IPS-NIHi11 (cell line): ENCODE results near the gene CHST12.
A peak's percentile ranks its signal among the peaks of the same experiment; 100 is the strongest.

Source experiments
- DNase-seq: peaks from one replicate; pipeline ENCODE4 v3.0.0; 2012; ENCODE audit warnings: mixed read lengths, low spot score

The CHST12 gene

DNA sequence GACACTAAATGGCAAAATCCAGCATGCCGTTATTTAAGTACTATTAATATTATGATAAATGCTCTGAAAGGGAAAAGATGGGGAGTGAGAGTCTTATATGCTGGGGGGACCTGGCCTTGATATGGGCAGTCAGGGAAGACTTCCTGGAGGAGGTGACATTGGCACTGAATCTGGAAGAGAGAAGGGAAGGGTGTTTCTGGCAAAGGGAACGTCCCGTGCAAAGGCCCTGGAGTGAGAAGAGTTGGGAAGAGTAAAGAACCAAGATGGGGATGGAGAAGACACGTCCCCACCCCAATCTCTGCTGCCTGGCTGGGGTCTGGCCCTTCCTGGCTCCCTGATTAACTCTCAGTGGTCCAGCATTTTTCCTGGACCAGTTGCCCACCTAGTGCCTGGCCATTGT, 77.8 kb downstream of the CHST12 start:
- DNase-seq, result no peak

DNA sequence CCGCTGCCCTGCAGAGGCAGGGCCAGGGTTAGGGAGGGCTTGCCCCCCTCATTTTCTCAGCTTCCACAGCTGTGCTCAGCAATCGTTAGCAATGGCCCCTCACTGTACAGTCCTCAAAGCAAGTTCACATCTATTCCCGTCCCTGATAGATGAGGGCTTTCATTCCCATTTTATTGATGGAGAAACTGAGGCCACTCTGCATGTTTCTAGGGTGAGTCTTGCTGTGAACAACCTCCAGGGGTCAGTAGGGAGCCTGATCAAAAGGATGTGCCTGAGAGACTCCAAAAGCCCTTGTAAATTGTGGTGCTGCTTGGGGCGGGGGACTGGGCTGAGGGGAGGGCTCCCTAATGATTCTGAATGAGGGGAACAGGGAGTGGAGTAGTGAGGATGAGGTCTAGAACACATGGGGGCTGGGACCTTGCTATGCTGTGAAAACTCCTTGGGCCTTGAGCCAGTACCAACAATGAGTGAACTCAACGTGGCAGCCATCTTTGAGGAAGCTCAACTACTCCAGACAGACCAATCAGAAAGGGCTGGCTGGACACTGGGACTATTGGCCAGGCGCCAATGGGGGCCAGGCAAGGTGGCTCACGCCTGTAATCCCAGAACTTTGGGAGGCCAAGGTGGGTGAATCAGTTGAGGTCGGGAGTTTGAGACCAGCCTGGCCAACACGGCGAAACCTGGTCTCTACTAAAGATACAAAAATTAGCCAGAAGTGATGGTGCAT, 79.5 kb downstream of the CHST12 start:
- no peak for DNase-seq

DNA sequence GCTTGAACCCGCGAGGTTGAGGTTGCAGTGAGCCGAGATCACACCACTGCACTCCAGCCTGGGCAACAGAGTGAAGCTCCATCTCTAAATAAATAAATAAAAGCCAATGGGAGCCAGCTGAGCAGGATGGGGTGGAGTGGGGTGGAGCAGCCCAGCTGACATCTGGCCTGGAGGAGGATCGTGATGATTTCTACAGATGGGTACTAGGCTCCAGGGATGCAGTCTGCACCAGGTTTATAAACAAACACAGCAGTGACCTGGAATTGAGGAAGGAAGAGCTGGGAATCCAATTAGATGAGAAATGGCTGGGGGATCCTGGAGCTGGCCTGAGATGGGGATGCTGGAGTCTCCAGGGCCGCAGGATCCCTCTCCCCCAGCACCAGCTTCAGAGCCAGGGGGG, 80.1 kb downstream of the CHST12 start:
- no peak for DNase-seq

DNA sequence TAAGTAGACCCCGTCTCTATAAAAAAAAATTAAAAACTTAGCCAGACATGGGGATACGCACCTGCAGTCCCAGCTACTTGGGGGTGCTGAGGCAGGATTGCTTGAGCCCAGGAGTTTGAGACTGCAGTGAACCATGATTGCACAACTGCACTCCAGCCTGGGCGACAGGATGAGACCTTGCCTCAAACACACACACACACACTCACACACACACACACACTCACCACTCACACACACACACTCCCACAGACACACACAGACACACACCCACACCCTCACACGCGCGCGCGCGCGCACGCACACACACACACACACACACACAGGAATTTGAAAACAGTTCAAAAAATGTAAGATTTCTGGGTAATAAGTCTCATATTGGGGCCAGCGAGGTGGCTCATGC, 81.5 kb downstream of the CHST12 start:
- no peak for DNase-seq

DNA sequence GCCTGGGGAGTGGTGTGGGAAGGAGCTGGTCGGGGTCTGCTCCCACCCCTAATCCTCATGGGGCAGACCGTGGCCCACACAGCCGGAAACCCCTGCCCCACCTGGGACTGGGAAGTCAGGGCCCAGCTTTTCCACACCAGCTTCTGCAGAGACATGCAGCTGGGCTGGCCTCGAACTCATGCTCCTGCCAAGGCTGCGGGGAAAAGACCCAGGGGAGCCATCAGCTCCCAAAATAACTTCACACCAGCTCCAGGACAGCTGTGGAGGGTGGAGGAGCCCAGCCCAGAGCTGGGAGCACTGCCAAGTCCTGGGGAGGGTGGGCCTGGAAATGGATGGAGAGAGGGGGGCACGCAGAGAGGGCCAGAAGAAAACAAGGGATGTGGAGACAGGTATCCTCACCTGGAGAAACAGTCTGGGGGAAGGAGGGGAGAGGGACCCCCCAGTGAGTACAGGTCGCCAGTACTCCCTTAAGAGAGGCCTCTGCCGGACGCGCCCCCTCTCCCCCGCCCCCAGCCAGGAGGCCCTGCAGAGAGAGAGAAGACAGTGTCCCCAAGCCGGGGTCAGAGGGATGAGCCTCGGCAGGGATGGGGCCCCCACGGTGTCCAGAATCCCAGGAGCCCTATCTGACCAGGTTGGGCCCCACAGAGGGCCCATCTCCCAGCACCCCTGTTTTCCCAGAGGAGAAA, 84.3 kb downstream of the CHST12 start:
- no peak for DNase-seq

DNA sequence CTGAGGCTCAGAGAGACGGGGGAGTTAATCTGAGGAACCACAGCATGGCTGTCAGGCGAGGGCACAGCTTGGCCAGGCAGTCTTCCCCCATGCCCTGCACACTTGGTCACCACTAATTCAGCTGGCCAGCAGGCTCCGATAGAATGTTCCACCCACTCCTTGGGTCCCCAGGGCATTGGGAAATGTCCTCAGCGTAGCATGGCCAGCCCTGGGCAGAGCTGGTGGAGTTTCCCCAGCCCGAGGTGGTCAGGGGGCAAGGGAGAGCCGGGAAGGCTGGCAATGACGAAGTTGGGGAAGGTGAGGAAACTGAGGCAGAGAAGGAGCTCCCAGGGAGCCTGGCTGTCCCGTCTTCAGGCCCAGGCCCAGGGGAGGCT, 84.8 kb downstream of the CHST12 start:
- DNase-seq, result no peak

DNA sequence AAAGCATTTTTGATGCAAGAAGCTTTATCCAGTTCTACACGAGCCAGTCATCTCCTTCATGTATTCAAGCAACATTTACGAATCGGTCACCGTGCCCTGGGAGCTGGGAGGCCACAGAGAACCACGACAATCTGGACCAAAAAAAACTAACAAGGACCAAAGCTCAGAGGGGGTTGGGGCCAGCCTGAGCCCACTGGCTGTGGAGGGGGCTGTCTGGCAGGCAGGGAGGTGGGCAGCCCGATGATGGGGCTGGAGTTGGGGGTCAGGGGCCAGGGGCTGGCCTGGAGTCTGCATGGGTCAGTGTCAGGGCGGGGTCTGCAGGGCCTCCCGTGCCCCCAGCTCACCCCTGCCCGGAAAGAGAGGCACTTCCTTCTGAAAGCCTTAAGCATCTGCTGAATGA, 85.3 kb downstream of the CHST12 start:
- DNase-seq, result no peak

DNA sequence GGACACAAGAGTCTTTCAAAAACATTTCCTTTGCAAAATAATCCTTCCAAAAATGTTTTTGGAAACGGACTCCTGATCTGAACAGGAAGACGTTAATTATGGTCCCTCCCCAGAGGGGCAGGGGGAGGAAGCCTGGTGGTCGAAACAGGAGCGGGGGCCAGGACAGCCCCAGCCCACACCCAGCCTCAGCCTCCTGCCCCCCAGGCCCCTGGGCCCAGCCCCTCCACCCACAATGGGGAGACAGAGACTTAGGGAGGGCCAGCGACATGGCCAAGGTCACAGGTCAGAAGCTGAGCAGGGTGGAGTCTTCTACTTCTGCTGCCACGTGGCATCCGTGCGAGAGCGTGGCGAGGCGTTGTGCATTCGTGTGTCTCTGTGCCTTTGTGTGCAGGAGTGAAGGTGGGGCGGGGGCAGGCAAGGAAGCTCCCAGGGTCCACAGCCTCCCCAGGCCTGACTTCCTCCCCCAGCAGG, 86.8 kb downstream of the CHST12 start:
- DNase-seq, result no peak

DNA sequence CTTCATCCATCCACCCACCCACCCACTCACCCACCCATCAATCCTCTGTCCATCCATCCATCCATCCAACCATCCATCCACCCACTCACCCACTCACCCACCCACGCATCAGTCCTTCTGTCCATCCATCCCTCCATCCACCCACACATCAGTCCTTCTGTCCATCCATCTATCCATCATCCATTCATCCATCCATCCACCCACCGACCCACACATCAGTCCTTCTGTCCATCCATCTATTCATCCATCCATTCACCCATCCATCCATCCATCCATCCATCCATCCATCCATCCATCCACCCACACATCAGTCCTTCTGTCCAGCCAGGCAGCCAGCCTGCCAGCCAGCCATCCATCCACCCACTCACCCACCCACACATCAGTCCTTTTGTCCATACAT, 88.6 kb downstream of the CHST12 start:
- no peak for DNase-seq

DNA sequence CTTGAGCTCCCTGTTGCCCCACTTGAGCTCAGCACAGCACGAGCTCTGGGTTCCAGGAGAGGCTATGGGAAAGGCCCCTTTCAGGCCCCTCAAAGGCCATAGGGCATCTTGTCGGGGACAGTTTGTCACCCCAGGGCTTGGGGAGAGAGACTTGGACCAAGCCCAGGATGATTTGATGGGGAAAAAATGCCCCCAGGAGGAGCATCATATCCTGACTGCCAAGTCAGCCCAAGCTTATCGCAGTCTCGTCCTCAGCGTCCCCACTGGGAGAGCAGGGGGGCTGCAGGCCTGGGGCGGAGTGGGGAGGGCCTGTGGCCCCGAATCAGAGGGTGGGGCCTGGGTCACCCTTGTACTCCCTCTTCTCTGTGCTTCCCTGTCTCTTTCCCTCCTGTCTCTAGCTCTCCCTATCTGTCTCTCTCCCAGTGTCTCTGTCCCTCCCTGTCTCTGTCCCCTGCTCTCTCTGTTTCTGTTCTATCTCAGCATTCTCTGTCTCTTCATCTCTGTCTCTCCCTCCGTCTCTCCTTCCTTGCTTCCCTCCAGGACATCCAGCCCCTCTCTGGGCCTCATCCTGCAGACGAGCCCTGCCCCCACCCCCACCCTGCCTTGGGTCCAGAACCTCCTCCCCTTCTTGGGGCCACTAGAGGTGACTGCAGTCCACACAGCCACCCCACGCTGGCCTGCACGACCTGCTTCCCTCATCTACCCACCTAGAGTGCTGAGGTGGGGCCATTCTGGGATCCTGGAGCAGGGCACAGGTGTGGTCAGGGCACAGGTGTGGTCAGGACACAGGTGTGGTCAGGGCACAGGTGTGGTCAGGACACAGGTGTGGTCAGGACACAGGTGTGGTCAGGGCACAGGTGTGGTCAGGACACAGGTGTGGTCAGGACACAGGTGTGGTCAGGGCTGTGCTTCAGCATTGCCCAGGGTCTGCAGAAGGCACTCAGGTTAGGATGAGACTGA, 90.1 kb downstream of the CHST12 start:
- DNase-seq, result no peak

DNA sequence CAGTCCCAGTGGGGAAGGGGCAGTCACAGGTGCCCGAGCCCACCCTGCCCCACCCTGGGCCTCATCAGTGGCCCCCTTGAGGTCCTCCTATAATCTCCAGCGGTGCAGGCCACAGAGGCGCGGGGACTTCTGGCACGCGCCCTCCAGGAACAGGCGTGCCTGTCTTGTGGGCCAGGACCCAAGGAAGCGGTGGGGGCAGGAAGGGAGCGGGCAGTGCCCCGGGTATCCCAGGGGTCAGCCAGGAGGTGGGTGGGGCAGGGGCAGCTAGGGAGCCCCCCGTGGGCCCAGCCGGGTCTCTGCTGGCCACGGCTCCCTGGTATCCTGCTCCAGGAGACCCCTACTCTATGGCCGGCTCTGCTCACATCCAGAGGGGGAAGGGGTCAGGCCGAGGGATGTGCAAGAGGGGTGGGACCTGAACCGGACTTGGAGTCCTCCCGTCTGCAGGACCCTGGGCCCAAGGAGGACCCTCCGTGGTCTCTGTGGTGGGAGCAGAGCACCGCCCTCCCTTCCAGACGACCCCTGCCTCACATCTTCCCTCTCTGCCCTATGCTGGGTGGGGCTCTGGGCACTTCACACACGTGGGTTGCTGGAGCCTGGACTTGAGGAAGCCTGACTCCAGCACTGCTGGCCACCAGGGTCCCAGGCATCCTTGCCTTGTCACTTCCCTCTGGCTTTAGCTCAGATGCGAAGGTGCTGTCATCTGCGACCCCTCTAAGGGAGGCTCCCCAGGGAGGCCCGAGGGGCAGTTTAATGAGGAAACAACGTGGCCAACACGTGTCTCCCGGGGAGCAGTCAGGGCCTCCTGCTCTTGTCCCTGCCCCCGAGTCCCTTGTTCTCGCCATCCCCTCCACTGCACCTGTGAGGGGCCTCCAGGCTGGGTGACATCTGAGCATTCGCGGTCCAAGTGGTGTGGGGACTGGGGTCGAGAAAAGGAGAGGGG, 91.0 kb downstream of the CHST12 start:
- no peak for DNase-seq

DNA sequence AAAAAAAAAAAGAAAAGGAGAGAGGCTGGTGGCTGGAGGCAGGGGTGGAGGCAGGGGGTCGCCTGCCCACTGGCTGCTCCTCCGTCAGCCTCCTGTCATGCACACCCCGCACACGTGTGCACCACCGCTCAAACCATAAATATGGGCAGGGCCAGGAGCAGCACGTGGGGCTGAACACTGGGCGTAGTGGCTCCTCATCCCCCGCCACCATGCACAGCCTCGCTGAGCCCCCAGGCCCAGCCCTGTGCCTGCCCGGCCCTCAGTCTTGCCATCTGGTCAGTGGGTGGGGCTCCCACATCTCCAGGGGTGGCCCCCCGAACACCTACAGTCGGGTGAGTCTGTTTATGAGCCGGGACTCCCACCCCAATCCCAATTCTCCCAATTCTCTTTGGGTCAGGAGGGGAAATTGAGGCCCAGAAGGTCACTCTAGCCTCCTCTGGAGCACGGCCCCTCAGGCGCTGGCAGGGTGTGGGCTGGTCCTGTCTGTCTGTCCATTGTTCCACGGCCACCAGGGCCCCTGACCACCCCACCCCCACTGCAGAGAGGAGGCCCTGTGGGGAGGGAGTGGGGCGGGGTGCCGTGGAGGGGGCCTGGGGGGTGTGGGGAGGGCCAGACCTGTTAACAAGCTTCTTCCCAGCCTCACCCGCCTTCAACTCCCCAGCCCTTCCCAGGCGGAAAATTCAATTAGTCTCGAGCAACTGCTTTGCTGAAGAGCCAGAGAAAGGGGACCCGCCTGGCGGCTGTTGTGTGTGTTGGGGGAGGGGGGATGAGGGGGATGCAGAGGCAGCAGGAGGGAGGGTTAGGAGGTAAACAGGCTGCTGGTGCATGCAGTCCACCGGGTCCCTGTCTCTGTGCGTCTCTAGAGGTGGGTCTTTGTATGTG, 92.2 kb downstream of the CHST12 start:
- peak; percentile 83 for DNase-seq

DNA sequence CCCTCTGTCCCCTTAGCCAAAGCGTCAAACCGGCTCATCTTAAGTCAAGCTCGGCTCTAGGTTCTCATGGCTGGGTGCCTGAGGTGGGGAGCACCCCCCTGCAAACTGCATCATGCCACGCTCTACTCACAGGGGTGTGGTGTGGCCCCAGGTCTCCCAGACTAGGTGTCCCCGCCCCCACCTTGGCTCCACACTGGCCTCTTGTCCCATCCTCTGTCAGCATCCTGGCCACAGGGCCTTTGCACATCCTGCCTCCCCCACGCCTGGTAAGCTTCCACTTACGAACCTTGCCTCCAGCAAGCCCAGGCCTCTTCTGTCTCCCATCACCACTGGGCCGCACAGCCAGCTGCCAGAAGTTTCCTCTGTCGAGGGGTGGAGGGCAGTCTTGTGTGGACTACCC, 93.0 kb downstream of the CHST12 start:
- DNase-seq, result no peak

DNA sequence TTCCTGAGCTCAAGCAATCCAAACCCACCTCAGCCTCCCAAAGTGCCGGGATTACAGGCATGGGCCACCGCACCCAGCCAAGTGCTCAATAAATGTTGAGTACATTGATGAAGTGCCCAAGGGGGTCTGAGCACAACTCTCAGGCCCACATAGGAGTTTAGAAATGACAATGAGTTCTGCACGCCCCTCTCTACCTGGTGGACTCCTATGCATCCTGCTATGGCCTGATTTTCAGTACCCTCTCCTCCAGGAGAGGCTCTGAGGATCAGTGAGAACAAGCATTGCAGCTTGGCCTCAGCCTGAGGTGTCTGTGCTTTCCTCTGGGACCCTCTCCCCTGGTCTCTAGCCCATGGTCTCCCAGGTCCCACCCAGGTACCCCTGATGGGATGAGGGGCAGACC, 93.7 kb downstream of the CHST12 start:
- DNase-seq, result no peak

DNA sequence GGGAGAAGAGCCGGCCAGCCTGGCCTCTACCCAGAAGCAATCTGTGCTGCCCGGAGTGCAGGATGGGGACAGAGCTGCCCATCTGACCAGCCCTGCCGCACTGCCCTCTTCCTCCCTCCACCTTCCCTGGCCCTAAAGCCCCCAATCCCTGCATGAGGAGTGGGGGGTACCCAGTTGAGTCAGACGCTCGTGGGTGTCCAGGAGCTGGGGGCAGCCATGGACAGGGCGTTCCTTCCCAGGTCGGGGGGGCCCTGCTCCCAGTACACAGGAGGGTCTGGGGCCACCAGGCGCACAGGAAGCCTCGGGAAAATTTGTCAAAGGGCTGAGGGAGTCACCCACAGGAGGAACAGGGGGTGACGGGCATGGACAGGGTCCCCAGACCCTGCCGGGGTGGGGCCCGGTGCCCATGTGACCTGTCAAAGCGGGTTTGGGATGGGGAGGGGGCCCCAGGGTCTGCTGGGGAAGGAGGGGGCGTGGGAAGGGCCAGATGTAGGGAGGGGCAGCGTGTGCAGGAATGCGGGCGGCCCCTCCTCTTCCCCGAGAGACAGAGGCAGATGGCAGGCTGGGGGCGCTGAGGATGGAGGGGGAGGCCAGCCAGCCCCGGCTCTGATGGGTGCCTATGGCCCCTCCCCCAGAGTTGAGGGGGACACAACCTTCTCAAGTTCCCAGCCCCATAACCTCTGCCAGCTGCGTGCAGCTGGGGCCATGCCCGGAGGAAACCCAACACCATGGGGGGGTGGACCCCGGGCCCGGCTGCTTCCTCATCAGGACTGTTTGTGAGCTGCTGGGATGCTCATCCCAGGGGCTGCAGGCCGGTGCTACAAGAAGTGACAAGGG, 94.3 kb downstream of the CHST12 start:
- DNase-seq, result no peak
